Spleen (tissue), 11 donors: ENCODE results near the gene RPL35. TPM values are rescaled to one million over a fixed set of nuclear protein-coding genes. Genes with fewer than 3 reads are reported as not detected.

ENCODE experiments used
- DNase-seq: peaks from one replicate; pipeline ENCODE4 v3.0.0-alpha.2; 2020
- H3K27ac ChIP-seq, 8 donors: fragments of 200-600 bp; sonication (generic) in 7 of 8; 1 replicate in 4 of 8; 2 replicates in 4 of 8; pipeline versions ENCODE4 v1.5.0 to v1.8.0; 2016 to 2021; ENCODE audit warnings: inconsistent platforms in 4 of 8, mild to moderate bottlenecking in 4 of 8, moderate library complexity in 1 of 8
- H3K27me3 ChIP-seq, 7 donors: fragments of 200-600 bp; sonication (generic) in 6 of 7; replicated peaks in 1 of 7; 1 replicate in 4 of 7; 2 replicates in 3 of 7; pipeline versions ENCODE4 v1.5.0 to v1.8.0; 2016 to 2021; ENCODE audit warnings: inconsistent platforms in 3 of 7, mild to moderate bottlenecking in 1 of 7
- H3K36me3 ChIP-seq, 6 donors: fragments of 200-600 bp; sonication (generic) in 5 of 6; 1 replicate in 4 of 6; 2 replicates in 2 of 6; pipeline versions ENCODE4 v1.5.0 to v1.8.0; 2016 to 2021; ENCODE audit warnings: inconsistent platforms in 2 of 6
- H3K4me1 ChIP-seq, 6 donors: fragments of 200-600 bp; sonication (generic) in 5 of 6; 1 replicate in 3 of 6; 2 replicates in 3 of 6; pipeline versions ENCODE4 v1.5.0 to v1.8.0; 2016 to 2021; ENCODE audit warnings: inconsistent platforms in 3 of 6
- H3K4me3 ChIP-seq, 8 donors: fragments of 200-600 bp; sonication (generic) in 7 of 8; 1 replicate in 4 of 8; 2 replicates in 4 of 8; pipeline versions ENCODE4 v1.5.0 to v1.8.0; 2016 to 2021; ENCODE audit warnings: inconsistent platforms in 4 of 8, mild to moderate bottlenecking in 4 of 8, moderate library complexity in 2 of 8
- H3K9me3 ChIP-seq, 8 donors: fragments of 200-600 bp; sonication (generic) in 7 of 8; 1 replicate in 4 of 8; 2 replicates in 4 of 8; pipeline versions ENCODE4 v1.5.0 to v1.8.0; 2016 to 2021; ENCODE audit warnings: inconsistent platforms in 4 of 8
- CTCF ChIP-seq, 11 experiments: fragments of 200-600 bp in 7 of 11; fragments of 450-650 bp in 4 of 11; sonication (generic) in 4 of 11; IDR thresholded peaks in 8 of 11; conservative IDR thresholded peaks in 3 of 11; 1 replicate in 7 of 11; 2 replicates in 4 of 11; pipeline versions ENCODE4 v1.4.0 to v1.8.0; 2016 to 2021; ENCODE audit warnings: antibody characterized with exemption in 11 of 11, inconsistent platforms in 4 of 11, mild to moderate bottlenecking in 1 of 11
- POLR2A ChIP-seq, 3 donors: fragments of 450-650 bp; IDR thresholded peaks; one replicate each; pipeline ENCODE4 v1.5.1; 2017; ENCODE audit warnings: antibody characterized with exemption in 3 of 3, mild to moderate bottlenecking in 1 of 3
- POLR2AphosphoS5 ChIP-seq, 3 donors: sonication (generic); formaldehyde crosslinking; IDR thresholded peaks; one replicate each; pipeline ENCODE4 v1.5.1; 2017; ENCODE audit warnings: antibody characterized with exemption in 3 of 3
- WGBS, 5 donors: extraction: QIAGEN DNeasy Blood & Tissue Kit in 3 of 5; methylation state at CpG; one replicate each; pipeline versions ENCODE4 v1.1.5 to v1.1.7; 2013 to 2018; 5-methylcytosine and 5-hydroxymethylcytosine counted together
- intact Hi-C: fragments of 100-400 bp; cut with DNase I; formaldehyde crosslinking; loops from one replicate; pipeline ENCODE4 v1.15.0; 2023; ENCODE audit warnings: low total_unique reads
- polyA plus RNA-seq, 3 donors: library from polyadenylated mRNA; stranded (reverse); fragments of 200-250 nt; gene quantifications; one replicate each; pipeline ENCODE4 v1.2.1, GENCODE V29; 2013
- total RNA-seq, 7 donors: library from RNA; depleted of rRNA in 3 of 7; stranded (reverse); fragments of >200 nt in 3 of 7; fragmentation: NEBNext Ultra II Directional in 4 of 7; extraction: Animal tissue kit (Norgen Biotek cat#: 25700) in 4 of 7; gene quantifications; one replicate each; pipeline versions ENCODE4 v1.1.0 to v1.2.1, GENCODE V29; 2016 to 2021
- donor health status: healthy with polysubstance abuse.
- donor health status: DM: no; HTN: no; CAD: no; lungs with moderate emphysema.
- donor health status: DM: no; HTN: no; CAD: no.
- donor health status: Bipolar disorder and iron deficiency.
- donor health status: healthy.
- donor health status: DM: no; HTN: no; CAD: no.
- donor health status: DM: yes; HTN: yes; CAD: no.

Gene RPL35
- total and polyA plus RNA-seq, 10 donors = 873 to 8,208 (median 1,050) TPM

GRCh38 chr9:124830593-124830992, 31.2 kb downstream of the RPL35 start:
- no peaks in the 10 kb centered on the region for H3K36me3 ChIP-seq
- no peak for DNase-seq
- peak overlapping the region in 5 of 8 donors; percentile 73 to 84 (median 77) for H3K27ac ChIP-seq
- H3K4me1 ChIP-seq = peaks cover 3 to 37% (median 24%) of the 10 kb centered on the region in 6 donors
- H3K4me3 ChIP-seq = peak overlapping the region in 1 of 8 donors; percentile 26
- 49 to 68% (median 61%) methylated on average over 4 of the region's 4 CpGs for WGBS, 5 donors
- no peak for TF ChIP-seq POLR2A (IDR thresholded peaks at IDR 0.05)
- no peak for TF ChIP-seq CTCF (IDR thresholded peaks at IDR 0.05 in 8 of 11, conservative IDR thresholded peaks at IDR 0.05 in 3 of 11)
- TF ChIP-seq POLR2AphosphoS5 (IDR thresholded peaks at IDR 0.05) = no peak
- H3K9me3 ChIP-seq = no peaks in the 10 kb centered on the region
- intact Hi-C loops = no loop called here
- H3K27me3 ChIP-seq = no peaks in the 10 kb centered on the region

DNA sequence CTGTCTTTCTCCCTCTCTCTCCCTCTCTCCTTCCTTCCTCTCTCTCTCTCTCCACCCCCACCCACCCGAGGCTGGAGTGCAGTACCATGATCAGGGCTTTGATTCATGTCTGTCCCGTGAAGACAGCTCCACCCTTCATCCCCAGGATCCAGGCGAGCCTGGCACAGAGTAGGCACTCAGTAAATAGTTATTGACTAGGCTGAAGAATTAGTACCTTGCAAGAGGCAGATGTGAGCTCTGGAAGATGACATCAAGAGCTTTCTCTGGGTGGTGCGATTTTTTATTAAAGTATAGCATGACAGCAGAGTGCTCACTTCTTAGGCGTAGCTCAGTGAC, 32.5 kb downstream of the RPL35 start:
- Histone ChIP-seq H3K4me3 (no peak overlapping the region), H3K9me3 (no peaks in the 10 kb centered on the region), H3K4me1 (peaks cover 3 to 26% (median 15%) of the 10 kb centered on the region in 6 donors), H3K27ac (no peak overlapping the region), H3K27me3 (no peaks in the 10 kb centered on the region), H3K36me3 (no peaks in the 10 kb centered on the region)
- no peak for DNase-seq
- TF ChIP-seq POLR2A (IDR thresholded peaks at IDR 0.05) (no peak), CTCF (IDR thresholded peaks at IDR 0.05 in 8 of 11, conservative IDR thresholded peaks at IDR 0.05 in 3 of 11) (no peak), POLR2AphosphoS5 (IDR thresholded peaks at IDR 0.05) (no peak)
- WGBS, 5 donors = 55 to 75% (median 62%) methylated on average over 5 of the region's 5 CpGs
- intact Hi-C loops = no loop called here

GRCh38 chr9:124828489-124829333, 33.0 kb downstream of the RPL35 start:
- intact Hi-C loops = no loop called here
- 22 to 42% (median 32%) methylated on average over 2 of the region's 2 CpGs for WGBS, 5 donors
- H3K27me3 ChIP-seq = no peaks in the 10 kb centered on the region

More at GRCh38 chr9:124828489-124829333, 33.0 kb downstream of the RPL35 start:
- Histone ChIP-seq H3K27ac (no peak overlapping the region), H3K36me3 (no peaks in the 10 kb centered on the region), H3K9me3 (no peaks in the 10 kb centered on the region), H3K4me1 (peaks cover 3 to 26% (median 15%) of the 10 kb centered on the region in 6 donors), H3K4me3 (no peak overlapping the region)
- DNase-seq = no peak
- TF ChIP-seq POLR2A (IDR thresholded peaks at IDR 0.05) (no peak), POLR2AphosphoS5 (IDR thresholded peaks at IDR 0.05) (no peak), CTCF (IDR thresholded peaks at IDR 0.05 in 8 of 11, conservative IDR thresholded peaks at IDR 0.05 in 3 of 11) (no peak)
